HG03442 (cell line): ENCODE results near the gene CDH2.

Source experiments
- ATAC-seq: cut with Tn5 transposase; IDR thresholded peaks from one replicate; pipeline ENCODE4 v1.9.1; 2021; ENCODE audit warnings: mild to moderate bottlenecking, moderate library complexity; ENCODE audit not compliant: unreplicated experiment

The CDH2 gene

DNA sequence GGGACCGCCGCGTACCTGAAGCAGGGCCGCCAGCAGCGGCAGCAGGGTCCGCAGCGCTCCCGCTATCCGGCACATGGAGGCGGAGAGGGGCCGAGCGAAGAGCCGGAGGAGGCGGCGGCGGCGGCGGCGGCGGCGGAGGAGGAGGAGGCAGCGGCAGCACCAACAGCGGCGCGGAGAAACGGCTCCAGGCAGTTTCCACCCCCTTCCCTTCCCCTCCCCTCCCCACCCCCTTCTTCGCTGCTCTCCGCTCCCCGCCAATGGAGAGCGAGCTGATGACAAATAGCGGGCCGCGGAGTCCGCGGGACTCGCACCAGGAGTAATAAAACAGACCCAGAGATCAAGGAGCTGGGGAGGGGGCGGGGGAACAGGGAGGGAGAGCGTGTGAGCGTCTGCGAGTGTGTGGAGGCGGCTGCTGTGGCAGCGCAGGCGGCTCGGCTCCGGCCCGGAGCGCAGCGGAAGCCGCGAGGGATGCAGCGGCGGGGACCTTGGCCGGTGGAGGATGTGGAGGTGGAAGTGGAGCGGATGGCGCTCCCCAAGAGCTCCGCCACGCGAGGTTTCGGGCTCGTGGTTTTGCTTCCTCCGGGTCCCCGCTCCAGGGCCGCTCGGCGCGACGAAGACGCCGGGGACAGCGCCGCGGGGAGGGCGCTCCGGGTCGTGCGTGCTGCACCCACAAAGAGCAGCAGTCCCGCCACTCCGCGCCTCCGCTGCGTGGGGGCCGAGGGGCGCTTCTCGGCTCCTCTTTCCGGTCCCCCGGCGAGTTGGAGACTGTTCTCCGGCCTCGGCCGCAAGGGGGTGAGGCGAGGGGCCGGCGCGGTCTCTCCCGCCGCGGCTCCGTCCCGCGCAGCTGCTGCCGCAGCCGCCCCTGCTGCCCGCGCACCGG is at the start of gene CDH2:
Gene CDH2, minus strand, starts transcription at position 183 of the 880 bp plus-strand sequence. Its CDS starts 108 bp downstream, at position 75.
- peak; percentile 34 for ATAC-seq

DNA sequence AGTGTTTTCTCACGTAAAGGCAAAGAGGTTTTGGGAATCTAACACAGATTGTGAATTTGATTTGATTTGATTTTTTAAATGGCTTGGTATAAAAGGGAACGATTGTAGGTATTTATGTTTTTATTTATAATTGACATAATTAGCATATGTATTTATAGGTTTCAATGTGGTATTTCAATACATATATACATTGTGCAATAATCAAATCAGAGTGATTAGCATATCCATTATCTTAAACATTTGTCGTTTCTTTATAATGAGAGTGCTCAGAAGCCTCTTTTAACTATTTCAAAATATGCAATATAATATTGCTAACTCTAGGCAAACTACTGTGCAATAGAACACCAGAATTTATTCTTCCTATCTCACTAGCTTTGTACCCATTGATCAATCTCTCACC is 35.1 kb upstream of the CDH2 start:
- ATAC-seq = no peak

GRCh38 chr18:28208712-28209265 is 31.9 kb upstream of the CDH2 start:
- ATAC-seq = no peak

DNA sequence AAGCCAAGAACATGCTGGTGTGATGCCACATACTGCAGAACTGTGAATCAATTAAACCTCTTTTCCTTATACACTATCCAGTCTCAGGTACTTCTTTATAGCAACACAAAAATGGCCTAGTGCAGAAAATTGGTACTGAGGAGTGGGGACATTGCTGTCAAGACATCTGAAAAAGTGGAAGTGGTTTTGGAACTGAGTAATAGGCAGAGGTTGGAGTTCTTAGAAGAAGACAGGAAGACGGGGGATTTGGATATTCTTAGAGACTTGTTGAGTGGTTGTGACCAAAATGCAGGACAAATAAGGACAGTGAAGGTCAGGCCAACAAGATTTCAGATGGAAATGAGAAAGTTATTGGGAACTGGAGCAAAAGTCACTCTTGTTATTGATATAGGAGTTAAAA is 31.3 kb upstream of the CDH2 start:
- no peak for ATAC-seq

DNA sequence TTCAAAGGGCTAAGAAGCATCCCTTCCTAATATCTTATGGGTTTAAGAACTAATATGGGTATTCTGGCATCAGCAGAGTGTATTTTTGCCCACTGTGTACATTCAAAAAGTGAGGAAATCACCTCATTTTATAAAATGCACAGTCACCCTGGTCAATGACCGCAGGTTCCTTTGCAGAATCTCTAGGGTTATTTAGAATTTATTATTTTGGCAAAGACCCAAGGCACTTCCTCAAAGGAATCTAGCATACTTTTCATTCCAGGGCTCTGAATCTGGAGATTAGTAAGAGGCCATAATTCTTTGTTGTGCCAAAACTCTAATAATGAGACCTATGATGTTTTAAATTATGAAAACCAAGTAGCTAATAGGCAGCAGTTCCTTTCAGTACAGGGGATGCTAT is 27.2 kb upstream of the CDH2 start:
- ATAC-seq = no peak

GRCh38 chr18:28201056-28201455 is 24.1 kb upstream of the CDH2 start:
- no peak for ATAC-seq

GRCh38 chr18:28198620-28199019 is 21.7 kb upstream of the CDH2 start:
- no peak for ATAC-seq

DNA sequence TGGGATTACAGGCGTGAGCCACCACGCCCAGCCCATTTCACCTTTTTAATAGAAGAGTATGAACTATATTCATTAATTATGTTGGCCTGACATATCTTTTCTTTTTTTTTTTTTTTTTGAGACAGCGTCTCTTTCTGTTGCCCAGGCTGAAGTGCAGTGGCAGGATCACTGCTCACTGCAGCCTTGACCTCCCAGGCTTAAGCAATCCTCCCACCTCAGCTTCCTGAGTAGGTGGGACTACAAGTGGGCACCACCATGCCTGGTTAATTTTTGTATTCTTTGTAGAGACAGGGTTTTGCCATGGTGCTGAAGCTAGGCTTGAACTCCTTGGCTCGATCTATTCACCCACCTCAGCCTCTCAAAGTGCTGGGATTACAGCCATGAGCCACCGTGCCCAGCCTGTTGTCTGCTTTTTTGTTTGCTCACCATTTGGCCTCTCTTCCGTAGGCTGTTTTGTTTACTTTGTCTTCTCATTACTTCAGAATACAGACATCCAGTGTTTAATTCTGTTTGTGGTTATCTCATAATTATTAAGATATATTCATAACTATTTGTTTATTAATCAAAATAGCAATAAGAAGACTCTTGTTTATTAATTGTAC is 16.3 kb upstream of the CDH2 start:
- ATAC-seq = no peak

- ATAC-seq = peak; percentile 67
Observed at GRCh38 chr18:28189400-28190239, 12.7 kb upstream of the CDH2 start.

DNA sequence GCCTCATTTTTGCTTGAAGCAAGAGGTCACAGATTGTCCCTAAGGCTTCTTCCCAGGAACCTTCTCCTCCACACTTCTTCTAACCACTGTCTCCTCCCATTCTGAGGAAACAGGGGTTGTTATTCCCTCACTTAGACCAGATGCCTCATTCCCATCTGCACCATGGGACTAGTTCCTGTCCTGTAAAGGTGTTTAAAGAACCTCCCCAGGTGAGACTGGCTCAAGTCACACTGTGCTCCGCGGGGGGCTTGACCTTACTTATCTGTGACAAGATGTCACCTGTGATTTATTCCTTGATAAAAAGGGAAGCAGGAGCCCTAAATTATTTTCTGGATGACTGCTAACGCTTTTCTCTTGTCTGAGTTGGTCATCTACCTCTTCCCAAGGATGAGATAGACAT is 8.2 kb upstream of the CDH2 start:
- ATAC-seq = no peak

GRCh38 chr18:28183418-28184078 is 6.6 kb upstream of the CDH2 start:
- ATAC-seq = no peak

DNA sequence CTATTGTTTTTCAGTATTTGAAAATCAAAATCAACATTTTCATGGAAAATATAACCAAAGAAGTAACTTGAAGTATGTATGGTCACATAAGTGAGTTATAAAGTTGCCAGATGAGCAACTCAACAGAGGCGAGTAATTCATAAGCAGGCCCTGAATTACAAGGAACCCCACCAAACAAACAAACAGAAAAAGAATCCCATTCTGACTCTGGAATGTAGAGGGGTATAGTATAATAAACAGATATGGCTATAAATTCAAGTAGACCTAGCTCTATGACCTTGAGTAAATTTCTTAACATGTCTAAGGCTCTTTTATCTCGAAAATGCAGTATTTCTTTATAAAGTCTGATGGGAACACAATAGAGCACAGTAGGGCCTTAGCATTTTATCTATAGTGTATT is 4.7 kb upstream of the CDH2 start:
- ATAC-seq = no peak

DNA sequence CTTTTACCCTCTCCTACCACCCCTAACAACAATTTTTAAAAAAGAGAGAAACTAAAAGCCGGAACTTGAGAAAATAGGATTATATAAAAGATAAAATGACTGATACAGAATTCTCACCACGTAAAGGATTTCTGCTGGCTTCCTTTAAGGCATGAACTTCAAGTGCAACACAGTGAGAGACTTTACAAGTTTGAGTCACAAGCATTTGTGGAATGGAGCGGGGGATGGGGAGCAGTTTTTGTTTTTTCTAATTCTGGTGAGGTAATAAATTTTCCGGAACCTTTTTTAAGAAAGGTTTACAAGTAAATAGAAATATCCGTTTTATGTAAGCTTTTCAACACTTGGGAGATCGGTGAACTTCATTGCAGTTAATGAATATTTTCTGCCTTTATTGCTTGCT is 1.8 kb upstream of the CDH2 start:
- ATAC-seq = no peak

DNA sequence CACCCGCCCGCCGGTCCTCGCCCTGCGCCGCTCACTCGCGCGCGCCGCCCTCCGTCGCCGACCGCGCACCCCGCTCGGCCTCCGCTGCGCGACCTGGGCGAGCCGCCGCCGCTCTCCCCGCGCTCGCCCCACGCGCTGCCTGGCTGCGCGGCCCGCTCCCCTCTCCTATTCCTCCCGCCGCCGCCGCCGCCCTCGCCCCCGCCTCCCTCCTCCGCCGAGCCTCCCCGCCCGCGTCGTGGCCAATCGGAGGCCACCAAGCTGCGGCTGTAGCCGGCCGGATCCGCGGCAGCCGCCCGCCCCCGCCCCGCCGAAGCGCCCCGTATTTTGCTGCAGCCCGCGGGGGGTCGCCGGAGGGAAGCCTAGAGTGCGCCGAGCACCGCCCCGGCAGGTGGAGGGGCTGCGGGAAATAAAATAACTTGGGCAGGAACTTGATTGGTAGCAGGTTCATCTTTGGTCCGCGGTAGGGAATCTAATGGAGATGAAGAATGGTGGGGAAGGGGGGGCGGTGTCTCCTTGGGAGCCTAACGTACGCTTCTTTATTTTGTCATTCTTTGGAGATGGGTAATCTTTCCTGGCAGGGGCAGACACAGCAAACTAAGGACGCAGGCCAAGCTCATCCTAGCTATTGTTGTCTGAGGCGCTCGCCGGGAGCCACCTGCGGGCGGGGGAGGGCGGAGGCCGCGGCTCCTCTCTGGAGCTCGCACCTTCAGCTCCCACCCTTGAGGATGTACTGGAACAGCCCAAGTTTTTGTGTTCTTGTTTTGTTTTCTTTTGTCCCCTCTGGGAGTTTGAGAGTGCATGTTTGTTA is 1.1 kb upstream of the CDH2 start:
- peak; percentile 25 for ATAC-seq

GRCh38 chr18:28176698-28176947 is 307 bp downstream of the CDH2 start:
- ATAC-seq = no peak

DNA sequence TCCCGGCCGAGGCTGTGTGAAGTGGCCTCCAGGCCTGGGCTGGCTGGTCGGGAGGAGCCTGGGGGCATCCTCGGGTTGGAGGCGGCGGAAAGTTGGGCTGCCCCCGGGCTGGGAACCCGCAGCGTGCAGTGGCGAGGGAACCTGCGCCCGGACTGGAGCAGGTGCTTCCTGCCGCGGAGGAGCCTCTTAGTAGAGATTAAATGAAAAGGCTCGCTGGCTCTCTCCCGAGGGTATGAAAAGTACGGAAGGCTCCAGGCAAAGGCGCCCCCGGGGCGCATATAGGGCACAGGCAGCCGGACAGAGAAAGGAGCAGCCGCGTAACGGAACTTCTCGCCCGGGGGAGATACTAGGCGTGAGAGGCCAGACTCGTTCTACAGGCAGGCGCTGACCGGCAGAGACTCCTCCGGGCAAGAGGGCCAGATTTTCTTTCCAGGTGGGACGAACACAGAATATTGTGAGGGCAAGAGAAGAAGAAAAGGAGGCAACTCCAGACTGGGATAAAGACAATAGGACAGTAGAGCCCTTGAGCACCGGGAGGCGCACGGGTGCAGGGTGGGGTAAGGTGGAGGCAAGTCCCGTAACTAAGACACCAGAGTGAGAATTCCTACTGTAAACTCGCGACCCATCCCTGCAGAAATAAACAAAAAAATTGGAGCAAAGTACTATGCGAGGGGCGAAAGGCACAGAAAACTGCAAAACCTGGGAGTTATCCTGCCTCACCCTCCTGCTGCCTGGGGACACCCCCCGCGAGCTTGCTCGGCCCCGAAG is 816 bp downstream of the CDH2 start:
- ATAC-seq = no peak

DNA sequence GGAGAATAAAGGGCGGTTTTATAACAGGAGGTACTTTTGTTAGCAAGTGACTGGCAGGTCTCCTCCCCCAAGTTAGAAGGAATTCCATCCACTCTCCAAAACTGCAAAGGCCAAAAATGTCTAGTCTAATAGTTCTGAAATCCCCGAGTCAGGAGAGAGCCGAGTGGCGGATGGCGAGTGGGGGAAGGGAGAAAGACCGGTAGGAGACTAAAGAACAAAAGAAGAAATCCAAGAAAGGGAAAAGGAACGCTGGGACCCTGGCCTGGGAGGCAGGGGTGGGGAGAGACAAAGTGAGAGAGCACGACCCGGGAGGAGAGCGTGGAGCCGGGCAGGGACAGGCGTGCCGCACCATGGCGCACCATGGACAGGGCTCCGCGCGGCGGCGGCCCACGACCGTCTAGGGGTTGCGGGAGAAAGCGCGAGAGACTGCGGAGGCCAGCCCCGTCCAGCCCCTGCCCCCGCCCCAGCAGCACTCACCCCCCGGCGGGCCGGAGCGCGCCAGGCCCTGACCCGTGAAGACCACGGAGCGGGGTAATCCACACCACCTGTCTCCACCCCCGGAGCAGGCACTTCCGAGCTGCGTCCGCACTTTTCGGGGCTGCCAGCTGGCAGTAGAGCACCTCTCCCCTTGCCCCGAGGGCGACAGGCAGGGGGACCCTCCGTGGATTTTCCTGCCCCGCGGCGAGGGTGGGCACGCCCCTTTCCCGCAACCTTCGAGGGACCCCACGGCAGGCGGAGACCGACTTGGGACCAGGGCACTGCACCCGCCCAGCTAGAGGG is 1.6 kb downstream of the CDH2 start:
- no peak for ATAC-seq

DNA sequence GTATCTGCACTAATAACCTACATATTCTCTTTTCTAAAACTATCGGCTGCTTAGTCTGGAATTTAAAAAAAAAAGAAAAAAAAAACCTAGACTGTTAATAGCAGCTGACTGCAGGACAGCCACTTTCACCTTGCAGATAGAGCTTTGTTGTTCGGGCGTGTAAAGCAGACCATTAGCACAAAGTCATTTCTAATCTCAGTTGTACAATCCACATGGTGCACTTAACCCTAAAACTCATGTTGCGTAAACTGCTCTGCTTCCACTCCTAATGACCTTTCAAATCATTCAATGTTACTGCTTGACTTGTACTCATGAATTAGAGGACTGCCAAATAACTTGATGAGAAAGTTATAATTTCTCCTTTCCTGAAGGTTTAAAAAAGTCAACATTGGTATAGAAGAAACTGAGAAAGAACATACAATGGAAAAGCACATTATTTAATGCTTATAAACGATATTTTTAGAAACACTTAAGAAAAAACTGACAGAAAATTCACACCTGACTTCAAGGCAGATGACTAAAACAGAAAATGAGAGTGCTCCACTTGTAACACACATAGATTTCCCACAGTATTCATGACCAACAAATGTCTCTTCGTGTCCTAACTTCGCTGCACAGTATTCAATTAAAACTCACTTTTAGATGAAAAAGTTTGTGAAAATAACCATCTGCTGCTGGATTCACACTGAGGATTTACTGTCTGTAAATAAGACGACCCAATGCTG is 2.6 kb downstream of the CDH2 start:
- no peak for ATAC-seq
